WTC11 (cell line): ENCODE results near the gene SLC25A26. TPM values are rescaled to one million over a fixed set of nuclear protein-coding genes. Genes with fewer than 3 reads are reported as not detected.

Experiments used
- ATAC-seq: fragments of 200-7000 bp; cut with Tn5 transposase; 2 replicates; pipeline ENCODE4 v1.10.0; 2021; ENCODE audit warnings: mild to moderate bottlenecking, moderate library complexity
- CTCF ChIA-PET: fragments of 300-600 bp; sonication (Branson Sonifier 250); formaldehyde crosslinking; loops from one replicate; lab custom pipeline; 2021; ENCODE audit warnings: antibody characterized with exemption; lab: Charles Lee
- POLR2A ChIA-PET: fragments of 350-600 bp; sonication (Branson Sonifier 250); formaldehyde crosslinking; loops from one replicate; lab custom pipeline; 2021; ENCODE audit warnings: antibody characterized with exemption; lab: Charles Lee
- DNase-seq: peaks from one replicate; pipeline ENCODE4 v3.0.0; 2021; ENCODE audit warnings: low spot score
- H3K27ac Mint-ChIP-seq: 2 replicates; pipeline ENCODE4 v1.8.0; 2021; ENCODE audit warnings: mixed read lengths
- H3K27me3 Mint-ChIP-seq: 2 replicates; pipeline ENCODE4 v1.8.0; 2021; ENCODE audit warnings: low read depth, mild to moderate bottlenecking, moderate library complexity, mixed read lengths
- H3K36me3 Mint-ChIP-seq: 2 replicates; pipeline ENCODE4 v1.8.0; 2021; ENCODE audit warnings: mixed read lengths
- H3K4me1 Mint-ChIP-seq: 2 replicates; pipeline ENCODE4 v1.8.0; 2022; ENCODE audit warnings: mixed read lengths
- H3K4me3 Mint-ChIP-seq: 2 replicates; pipeline ENCODE4 v1.8.0; 2021; ENCODE audit warnings: mild to moderate bottlenecking, moderate library complexity, mixed read lengths
- H3K9me3 Mint-ChIP-seq: 2 replicates; pipeline ENCODE4 v1.8.0; 2021; ENCODE audit warnings: mixed read lengths
- CBFB ChIP-seq: sonication (generic); formaldehyde crosslinking; IDR thresholded peaks from 2 replicates; pipeline ENCODE4 v1.8.1; 2022; ENCODE audit warnings: mild to moderate bottlenecking, low read depth, missing genetic modification reagents
- CREB1 ChIP-seq: sonication (generic); formaldehyde crosslinking; IDR thresholded peaks from 2 replicates; pipeline ENCODE4 v1.8.0; 2023; ENCODE audit warnings: mild to moderate bottlenecking, missing genetic modification reagents
- ELF4 ChIP-seq: sonication (generic); formaldehyde crosslinking; IDR thresholded peaks from 2 replicates; pipeline ENCODE4 v1.8.1; 2022; ENCODE audit warnings: low read depth, mild to moderate bottlenecking, moderate library complexity, missing genetic modification reagents
- EMX1 ChIP-seq: fragments of 250-450 bp; sonication (Bioruptor Pico); IDR thresholded peaks from 2 replicates; pipeline ENCODE4 v1.8.0; 2021; ENCODE audit warnings: mild to moderate bottlenecking
- HMGA2 ChIP-seq: fragments of 250-450 bp; sonication (Bioruptor Pico); IDR thresholded peaks from 2 replicates; pipeline ENCODE4 v1.4.0; 2021; ENCODE audit warnings: mild to moderate bottlenecking, moderate library complexity
- JAZF1 ChIP-seq: fragments of 250-450 bp; sonication (Bioruptor Pico); IDR thresholded peaks from 2 replicates; pipeline ENCODE4 v1.9.0; 2021; ENCODE audit warnings: moderate library complexity, mild to moderate bottlenecking, inconsistent platforms
- KAT7 ChIP-seq: sonication (generic); formaldehyde crosslinking; IDR thresholded peaks from 2 replicates; pipeline ENCODE4 v1.8.1; 2023; ENCODE audit warnings: missing genetic modification reagents, mild to moderate bottlenecking, borderline replicate concordance
- MXD4 ChIP-seq: fragments of 250-450 bp; sonication (Bioruptor Pico); IDR thresholded peaks from 2 replicates; pipeline ENCODE4 v1.8.0; 2021; ENCODE audit warnings: mild to moderate bottlenecking, moderate library complexity, borderline replicate concordance
- NFE2L1 ChIP-seq: sonication (generic); formaldehyde crosslinking; IDR thresholded peaks from 2 replicates; pipeline ENCODE4 v1.8.1; 2023; ENCODE audit warnings: missing genetic modification reagents
- NFYB ChIP-seq: sonication (generic); formaldehyde crosslinking; conservative IDR thresholded peaks from 2 replicates; pipeline ENCODE4 v1.8.0; 2022; ENCODE audit warnings: low read depth, missing genetic modification reagents
- NR1H2 ChIP-seq: sonication (generic); formaldehyde crosslinking; IDR thresholded peaks from 2 replicates; pipeline ENCODE4 v1.9.0; 2021; ENCODE audit warnings: mild to moderate bottlenecking, moderate library complexity, missing genetic modification reagents
- NR2C2 ChIP-seq: sonication (generic); formaldehyde crosslinking; IDR thresholded peaks from 2 replicates; pipeline ENCODE4 v1.8.0; 2022; ENCODE audit warnings: mild to moderate bottlenecking, missing genetic modification reagents
- ZNF138 ChIP-seq: sonication (generic); formaldehyde crosslinking; conservative IDR thresholded peaks from 2 replicates; pipeline ENCODE4 v1.8.1; 2022; ENCODE audit warnings: mild to moderate bottlenecking, moderate library complexity, missing genetic modification reagents
- ZNF263 ChIP-seq: sonication (generic); formaldehyde crosslinking; IDR thresholded peaks from 2 replicates; pipeline ENCODE4 v1.8.1; 2022; ENCODE audit warnings: low read depth, mild to moderate bottlenecking, moderate library complexity, missing genetic modification reagents
- total RNA-seq: library from RNA; stranded (reverse); gene quantifications from 3 replicates; pipeline ENCODE4 v1.2.3, GENCODE V29; 2021
- TF ChIP-seq, protein P1 (sequence below): sonication (generic); formaldehyde crosslinking; IDR thresholded peaks from 2 replicates; pipeline ENCODE4 v1.8.0; 2022; ENCODE audit warnings: missing genetic modification reagents
- TF ChIP-seq, protein P2 (sequence below): sonication (generic); formaldehyde crosslinking; IDR thresholded peaks from 2 replicates; pipeline ENCODE4 v1.8.0; 2022; ENCODE audit warnings: mild to moderate bottlenecking, missing genetic modification reagents
- TF ChIP-seq, protein P3 (sequence below): sonication (generic); formaldehyde crosslinking; IDR thresholded peaks from 2 replicates; pipeline ENCODE4 v1.8.1; 2023; ENCODE audit warnings: mild to moderate bottlenecking, missing genetic modification reagents, borderline replicate concordance
- TF ChIP-seq, protein P4 (sequence below): fragments of 250-450 bp; sonication (Bioruptor Pico); IDR thresholded peaks from 2 replicates; pipeline ENCODE4 v1.8.0; 2021; ENCODE audit warnings: mild to moderate bottlenecking
- TF ChIP-seq, protein P5 (sequence below): sonication (generic); formaldehyde crosslinking; IDR thresholded peaks from 2 replicates; pipeline ENCODE4 v1.8.1; 2022; ENCODE audit warnings: mild to moderate bottlenecking, missing genetic modification reagents, moderate library complexity, borderline replicate concordance
- TF ChIP-seq, protein P6 (sequence below): sonication (generic); formaldehyde crosslinking; IDR thresholded peaks from 2 replicates; pipeline ENCODE4 v1.8.1; 2022; ENCODE audit warnings: low read depth, mild to moderate bottlenecking, moderate library complexity, missing genetic modification reagents, borderline replicate concordance
- TF ChIP-seq, protein P7 (sequence below): sonication (generic); formaldehyde crosslinking; IDR thresholded peaks from 2 replicates; pipeline ENCODE4 v1.8.0; 2022; ENCODE audit warnings: mild to moderate bottlenecking, missing genetic modification reagents

SLC25A26 gene
- total RNA-seq, 1 experiment from 2014 or later = 29.1 TPM

DNA sequence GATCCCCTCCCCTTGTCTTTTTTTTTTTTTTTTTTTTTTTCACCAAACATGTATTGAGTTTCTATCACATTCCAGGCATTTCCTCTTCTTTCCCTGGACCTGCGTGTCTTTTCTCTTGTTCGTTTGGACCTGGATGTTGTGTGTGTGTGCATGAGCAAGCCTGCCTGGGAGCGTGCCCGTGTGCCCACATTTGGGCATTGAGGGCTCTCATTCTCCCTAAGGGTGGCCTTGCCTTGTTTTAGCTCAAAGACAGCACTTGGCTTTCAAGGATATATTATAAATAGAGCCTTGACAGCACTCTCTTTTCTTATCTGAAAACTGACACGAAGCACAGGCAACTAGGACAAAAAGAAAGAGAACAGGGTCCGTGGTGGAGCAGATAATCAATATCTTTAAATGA is 39.0 kb upstream of the SLC25A26 start:
- CTCF ChIA-PET = interaction anchor here (0.7 to 0.8 kb wide), 4 partner anchors 11 to 1626 kb away, joined by 3 to 7 read pairs (median 4); no protein-coding TSS in a partner anchor
- peaks cover 8% of the 10 kb centered on the region for H3K9me3 Mint-ChIP-seq
- ATAC-seq (no peak), DNase-seq (no peak)
- POLR2A ChIA-PET = no interaction called here
- no peaks in the 10 kb centered on the region for H3K4me1 Mint-ChIP-seq
- no peak overlapping the region for H3K27ac Mint-ChIP-seq
- no peak overlapping the region for H3K4me3 Mint-ChIP-seq
- H3K36me3 Mint-ChIP-seq = no peaks in the 10 kb centered on the region
- H3K27me3 Mint-ChIP-seq = no peaks in the 10 kb centered on the region
- TF ChIP-seq CREB1 (no peak), NFE2L1 (CRISPR knock-in tag) (no peak)
- TF ChIP-seq, protein P1, sequence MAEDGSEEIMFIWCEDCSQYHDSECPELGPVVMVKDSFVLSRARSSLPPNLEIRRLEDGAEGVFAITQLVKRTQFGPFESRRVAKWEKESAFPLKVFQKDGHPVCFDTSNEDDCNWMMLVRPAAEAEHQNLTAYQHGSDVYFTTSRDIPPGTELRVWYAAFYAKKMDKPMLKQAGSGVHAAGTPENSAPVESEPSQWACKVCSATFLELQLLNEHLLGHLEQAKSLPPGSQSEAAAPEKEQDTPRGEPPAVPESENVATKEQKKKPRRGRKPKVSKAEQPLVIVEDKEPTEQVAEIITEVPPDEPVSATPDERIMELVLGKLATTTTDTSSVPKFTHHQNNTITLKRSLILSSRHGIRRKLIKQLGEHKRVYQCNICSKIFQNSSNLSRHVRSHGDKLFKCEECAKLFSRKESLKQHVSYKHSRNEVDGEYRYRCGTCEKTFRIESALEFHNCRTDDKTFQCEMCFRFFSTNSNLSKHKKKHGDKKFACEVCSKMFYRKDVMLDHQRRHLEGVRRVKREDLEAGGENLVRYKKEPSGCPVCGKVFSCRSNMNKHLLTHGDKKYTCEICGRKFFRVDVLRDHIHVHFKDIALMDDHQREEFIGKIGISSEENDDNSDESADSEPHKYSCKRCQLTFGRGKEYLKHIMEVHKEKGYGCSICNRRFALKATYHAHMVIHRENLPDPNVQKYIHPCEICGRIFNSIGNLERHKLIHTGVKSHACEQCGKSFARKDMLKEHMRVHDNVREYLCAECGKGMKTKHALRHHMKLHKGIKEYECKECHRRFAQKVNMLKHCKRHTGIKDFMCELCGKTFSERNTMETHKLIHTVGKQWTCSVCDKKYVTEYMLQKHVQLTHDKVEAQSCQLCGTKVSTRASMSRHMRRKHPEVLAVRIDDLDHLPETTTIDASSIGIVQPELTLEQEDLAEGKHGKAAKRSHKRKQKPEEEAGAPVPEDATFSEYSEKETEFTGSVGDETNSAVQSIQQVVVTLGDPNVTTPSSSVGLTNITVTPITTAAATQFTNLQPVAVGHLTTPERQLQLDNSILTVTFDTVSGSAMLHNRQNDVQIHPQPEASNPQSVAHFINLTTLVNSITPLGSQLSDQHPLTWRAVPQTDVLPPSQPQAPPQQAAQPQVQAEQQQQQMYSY (CRISPR knock-in tag) = no peak

DNA sequence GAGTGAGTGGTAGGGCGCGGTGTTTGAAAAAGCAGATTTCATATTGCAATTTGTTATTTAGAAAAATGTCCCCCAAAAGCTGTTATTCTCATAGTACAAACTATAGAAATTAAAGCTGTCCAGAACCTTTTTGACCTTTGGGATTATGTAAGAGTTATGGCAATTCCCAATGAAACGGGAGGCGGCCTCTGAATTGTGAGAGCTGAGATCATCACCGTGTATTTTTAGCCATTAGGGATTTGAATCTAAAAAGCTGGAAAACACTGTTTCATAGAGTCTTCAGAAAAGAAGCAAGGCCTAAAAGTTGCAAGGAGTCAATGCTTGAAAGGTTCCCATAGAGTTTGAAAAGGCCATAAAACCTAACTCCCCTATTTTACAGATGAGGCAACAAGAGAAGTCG is 38.6 kb upstream of the SLC25A26 start:
- peaks cover 13% of the 10 kb centered on the region for H3K9me3 Mint-ChIP-seq
- H3K4me3 Mint-ChIP-seq = no peak overlapping the region
- no peaks in the 10 kb centered on the region for H3K36me3 Mint-ChIP-seq
- DNase-seq (no peak), ATAC-seq (no peak)
- H3K27ac Mint-ChIP-seq = no peak overlapping the region
- no peaks in the 10 kb centered on the region for H3K4me1 Mint-ChIP-seq
- CTCF ChIA-PET = interaction anchor here (0.8 kb wide), 1 partner anchor 30 kb away, joined by 3 read pairs; no protein-coding TSS in a partner anchor
- TF ChIP-seq KAT7 = no peak
- TF ChIP-seq, protein P2, sequence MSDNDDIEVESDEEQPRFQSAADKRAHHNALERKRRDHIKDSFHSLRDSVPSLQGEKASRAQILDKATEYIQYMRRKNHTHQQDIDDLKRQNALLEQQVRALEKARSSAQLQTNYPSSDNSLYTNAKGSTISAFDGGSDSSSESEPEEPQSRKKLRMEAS (CRISPR knock-in tag) = no peak
- TF ChIP-seq, protein P3, sequence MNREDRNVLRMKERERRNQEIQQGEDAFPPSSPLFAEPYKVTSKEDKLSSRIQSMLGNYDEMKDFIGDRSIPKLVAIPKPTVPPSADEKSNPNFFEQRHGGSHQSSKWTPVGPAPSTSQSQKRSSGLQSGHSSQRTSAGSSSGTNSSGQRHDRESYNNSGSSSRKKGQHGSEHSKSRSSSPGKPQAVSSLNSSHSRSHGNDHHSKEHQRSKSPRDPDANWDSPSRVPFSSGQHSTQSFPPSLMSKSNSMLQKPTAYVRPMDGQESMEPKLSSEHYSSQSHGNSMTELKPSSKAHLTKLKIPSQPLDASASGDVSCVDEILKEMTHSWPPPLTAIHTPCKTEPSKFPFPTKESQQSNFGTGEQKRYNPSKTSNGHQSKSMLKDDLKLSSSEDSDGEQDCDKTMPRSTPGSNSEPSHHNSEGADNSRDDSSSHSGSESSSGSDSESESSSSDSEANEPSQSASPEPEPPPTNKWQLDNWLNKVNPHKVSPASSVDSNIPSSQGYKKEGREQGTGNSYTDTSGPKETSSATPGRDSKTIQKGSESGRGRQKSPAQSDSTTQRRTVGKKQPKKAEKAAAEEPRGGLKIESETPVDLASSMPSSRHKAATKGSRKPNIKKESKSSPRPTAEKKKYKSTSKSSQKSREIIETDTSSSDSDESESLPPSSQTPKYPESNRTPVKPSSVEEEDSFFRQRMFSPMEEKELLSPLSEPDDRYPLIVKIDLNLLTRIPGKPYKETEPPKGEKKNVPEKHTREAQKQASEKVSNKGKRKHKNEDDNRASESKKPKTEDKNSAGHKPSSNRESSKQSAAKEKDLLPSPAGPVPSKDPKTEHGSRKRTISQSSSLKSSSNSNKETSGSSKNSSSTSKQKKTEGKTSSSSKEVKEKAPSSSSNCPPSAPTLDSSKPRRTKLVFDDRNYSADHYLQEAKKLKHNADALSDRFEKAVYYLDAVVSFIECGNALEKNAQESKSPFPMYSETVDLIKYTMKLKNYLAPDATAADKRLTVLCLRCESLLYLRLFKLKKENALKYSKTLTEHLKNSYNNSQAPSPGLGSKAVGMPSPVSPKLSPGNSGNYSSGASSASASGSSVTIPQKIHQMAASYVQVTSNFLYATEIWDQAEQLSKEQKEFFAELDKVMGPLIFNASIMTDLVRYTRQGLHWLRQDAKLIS (CRISPR knock-in tag) = no peak
- TF ChIP-seq, protein P4, sequence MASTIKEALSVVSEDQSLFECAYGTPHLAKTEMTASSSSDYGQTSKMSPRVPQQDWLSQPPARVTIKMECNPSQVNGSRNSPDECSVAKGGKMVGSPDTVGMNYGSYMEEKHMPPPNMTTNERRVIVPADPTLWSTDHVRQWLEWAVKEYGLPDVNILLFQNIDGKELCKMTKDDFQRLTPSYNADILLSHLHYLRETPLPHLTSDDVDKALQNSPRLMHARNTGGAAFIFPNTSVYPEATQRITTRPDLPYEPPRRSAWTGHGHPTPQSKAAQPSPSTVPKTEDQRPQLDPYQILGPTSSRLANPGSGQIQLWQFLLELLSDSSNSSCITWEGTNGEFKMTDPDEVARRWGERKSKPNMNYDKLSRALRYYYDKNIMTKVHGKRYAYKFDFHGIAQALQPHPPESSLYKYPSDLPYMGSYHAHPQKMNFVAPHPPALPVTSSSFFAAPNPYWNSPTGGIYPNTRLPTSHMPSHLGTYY = no peak
- TF ChIP-seq, protein P5, sequence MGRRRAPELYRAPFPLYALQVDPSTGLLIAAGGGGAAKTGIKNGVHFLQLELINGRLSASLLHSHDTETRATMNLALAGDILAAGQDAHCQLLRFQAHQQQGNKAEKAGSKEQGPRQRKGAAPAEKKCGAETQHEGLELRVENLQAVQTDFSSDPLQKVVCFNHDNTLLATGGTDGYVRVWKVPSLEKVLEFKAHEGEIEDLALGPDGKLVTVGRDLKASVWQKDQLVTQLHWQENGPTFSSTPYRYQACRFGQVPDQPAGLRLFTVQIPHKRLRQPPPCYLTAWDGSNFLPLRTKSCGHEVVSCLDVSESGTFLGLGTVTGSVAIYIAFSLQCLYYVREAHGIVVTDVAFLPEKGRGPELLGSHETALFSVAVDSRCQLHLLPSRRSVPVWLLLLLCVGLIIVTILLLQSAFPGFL (CRISPR knock-in tag) = no peak
- TF ChIP-seq NFYB = no peak
- TF ChIP-seq CREB1 = no peak
- no peak for TF ChIP-seq NR1H2 (CRISPR knock-in tag)
- TF ChIP-seq, protein P6, sequence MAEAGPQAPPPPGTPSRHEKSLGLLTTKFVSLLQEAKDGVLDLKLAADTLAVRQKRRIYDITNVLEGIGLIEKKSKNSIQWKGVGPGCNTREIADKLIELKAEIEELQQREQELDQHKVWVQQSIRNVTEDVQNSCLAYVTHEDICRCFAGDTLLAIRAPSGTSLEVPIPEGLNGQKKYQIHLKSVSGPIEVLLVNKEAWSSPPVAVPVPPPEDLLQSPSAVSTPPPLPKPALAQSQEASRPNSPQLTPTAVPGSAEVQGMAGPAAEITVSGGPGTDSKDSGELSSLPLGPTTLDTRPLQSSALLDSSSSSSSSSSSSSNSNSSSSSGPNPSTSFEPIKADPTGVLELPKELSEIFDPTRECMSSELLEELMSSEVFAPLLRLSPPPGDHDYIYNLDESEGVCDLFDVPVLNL (CRISPR knock-in tag) = no peak
- no peak for TF ChIP-seq MXD4 (CRISPR knock-in tag)
- no peak for TF ChIP-seq JAZF1 (CRISPR knock-in tag)
- TF ChIP-seq, protein P7, sequence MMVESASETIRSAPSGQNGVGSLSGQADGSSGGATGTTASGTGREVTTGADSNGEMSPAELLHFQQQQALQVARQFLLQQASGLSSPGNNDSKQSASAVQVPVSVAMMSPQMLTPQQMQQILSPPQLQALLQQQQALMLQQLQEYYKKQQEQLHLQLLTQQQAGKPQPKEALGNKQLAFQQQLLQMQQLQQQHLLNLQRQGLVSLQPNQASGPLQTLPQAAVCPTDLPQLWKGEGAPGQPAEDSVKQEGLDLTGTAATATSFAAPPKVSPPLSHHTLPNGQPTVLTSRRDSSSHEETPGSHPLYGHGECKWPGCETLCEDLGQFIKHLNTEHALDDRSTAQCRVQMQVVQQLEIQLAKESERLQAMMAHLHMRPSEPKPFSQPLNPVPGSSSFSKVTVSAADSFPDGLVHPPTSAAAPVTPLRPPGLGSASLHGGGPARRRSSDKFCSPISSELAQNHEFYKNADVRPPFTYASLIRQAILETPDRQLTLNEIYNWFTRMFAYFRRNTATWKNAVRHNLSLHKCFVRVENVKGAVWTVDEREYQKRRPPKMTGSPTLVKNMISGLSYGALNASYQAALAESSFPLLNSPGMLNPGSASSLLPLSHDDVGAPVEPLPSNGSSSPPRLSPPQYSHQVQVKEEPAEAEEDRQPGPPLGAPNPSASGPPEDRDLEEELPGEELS (CRISPR knock-in tag) = no peak
- no peak for TF ChIP-seq EMX1 (CRISPR knock-in tag)
- no peak for TF ChIP-seq ELF4
- TF ChIP-seq HMGA2 (CRISPR knock-in tag) = no peak
- no peak for TF ChIP-seq CBFB (CRISPR knock-in tag)
- TF ChIP-seq ZNF138 = no peak
- no peak for TF ChIP-seq NR2C2 (CRISPR knock-in tag)
- no peak for TF ChIP-seq ZNF263
- H3K27me3 Mint-ChIP-seq = no peaks in the 10 kb centered on the region
- POLR2A ChIA-PET = no interaction called here
